Loucy (cell line): ENCODE measurements around the gene PLCG2.

ENCODE experiments used
- EZH2phosphoT487 ChIP-seq: fragments of 200-600 bp; IDR thresholded peaks from 2 replicates; pipeline ENCODE4 v1.6.1; 2018; ENCODE audit warnings: antibody characterized with exemption, mild to moderate bottlenecking, moderate library complexity, borderline replicate concordance
- TF ChIP-seq, protein P1 (sequence below): fragments of 200-600 bp; sonication (generic); conservative IDR thresholded peaks from 2 replicates; pipeline ENCODE4 v1.5.1; 2014; ENCODE audit warnings: mild to moderate bottlenecking, antibody characterized with exemption, low read length

DNA sequence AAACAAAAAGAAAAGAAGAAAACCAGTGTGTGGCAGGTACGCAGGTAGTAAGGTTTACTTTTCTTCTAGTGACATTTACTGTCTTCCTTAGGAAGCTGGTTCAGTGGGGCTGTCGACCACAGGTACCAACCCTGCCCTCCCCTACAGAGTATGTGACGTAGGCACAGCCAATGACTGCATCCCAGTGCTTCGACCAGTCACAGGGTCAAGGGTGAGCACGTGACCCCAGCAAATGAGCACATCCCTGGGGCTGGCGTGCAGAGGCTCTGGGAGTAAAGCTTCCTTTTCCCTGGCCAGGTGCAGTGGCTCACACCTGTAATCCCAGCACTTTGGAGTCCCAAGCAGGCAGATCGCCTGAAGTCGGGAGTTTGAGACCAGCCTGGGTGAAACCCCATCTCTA, 38.9 kb upstream of the PLCG2 start:
- TF ChIP-seq, protein P1, sequence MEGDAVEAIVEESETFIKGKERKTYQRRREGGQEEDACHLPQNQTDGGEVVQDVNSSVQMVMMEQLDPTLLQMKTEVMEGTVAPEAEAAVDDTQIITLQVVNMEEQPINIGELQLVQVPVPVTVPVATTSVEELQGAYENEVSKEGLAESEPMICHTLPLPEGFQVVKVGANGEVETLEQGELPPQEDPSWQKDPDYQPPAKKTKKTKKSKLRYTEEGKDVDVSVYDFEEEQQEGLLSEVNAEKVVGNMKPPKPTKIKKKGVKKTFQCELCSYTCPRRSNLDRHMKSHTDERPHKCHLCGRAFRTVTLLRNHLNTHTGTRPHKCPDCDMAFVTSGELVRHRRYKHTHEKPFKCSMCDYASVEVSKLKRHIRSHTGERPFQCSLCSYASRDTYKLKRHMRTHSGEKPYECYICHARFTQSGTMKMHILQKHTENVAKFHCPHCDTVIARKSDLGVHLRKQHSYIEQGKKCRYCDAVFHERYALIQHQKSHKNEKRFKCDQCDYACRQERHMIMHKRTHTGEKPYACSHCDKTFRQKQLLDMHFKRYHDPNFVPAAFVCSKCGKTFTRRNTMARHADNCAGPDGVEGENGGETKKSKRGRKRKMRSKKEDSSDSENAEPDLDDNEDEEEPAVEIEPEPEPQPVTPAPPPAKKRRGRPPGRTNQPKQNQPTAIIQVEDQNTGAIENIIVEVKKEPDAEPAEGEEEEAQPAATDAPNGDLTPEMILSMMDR, result no peak
- no peak for TF ChIP-seq EZH2phosphoT487
